KG1 (cell line): ENCODE data around the gene TTLL1.

Source experiments
- DNase-seq: peaks from one replicate; lab custom pipeline; 2025; lab: John Stamatoyannopoulos, UW

Gene TTLL1

GRCh38 chr22:42993651-42994275, 95.4 kb downstream of the TTLL1 start:
- DNase-seq = no peak

DNA sequence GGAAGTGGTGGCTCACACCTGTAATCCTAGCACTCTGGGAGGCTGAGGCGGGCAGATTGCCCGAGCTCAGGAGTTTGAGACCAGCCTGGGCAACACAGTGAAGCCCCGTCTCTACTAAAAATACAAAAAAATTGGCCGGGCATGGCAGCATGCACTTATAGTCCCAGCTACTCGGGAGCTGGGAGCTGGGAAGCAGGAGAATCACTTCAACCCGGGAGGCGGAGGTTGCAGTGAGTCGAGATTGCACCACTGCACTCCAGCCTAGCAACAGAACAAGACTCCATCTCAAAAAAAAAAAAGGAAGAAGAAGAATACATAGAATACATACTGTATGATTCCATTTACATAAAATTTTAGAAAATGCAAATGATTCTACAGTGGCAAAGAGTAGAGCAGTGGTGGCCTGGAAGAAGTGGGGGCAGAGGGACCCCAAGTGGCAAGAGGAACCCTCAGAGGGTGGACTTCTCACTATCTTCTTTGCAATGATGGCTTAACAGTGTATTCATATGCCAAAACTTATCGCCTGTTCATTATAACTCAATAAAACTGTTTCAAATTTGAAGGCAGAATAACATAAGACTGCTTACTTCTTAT, 96.2 kb downstream of the TTLL1 start:
- no peak for DNase-seq

DNA sequence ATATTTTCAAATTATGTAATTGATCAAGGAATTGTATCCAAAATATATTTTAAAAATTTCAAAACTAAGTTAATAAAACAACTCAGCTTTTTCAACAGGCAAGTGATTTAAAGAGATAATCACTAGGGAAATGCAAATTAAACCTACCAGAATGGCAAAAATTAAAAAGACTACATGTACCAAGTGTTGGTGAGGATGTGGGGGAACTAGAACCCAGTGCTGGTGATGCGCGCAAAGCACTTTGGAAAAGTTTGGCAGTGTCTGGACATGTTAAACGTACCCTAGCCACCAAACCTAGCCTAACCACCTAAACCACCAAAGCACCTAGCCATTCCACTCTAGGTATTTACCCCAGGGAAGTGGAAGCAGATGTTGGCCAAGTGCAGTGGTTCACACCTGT, 97.1 kb downstream of the TTLL1 start:
- no peak for DNase-seq

DNA sequence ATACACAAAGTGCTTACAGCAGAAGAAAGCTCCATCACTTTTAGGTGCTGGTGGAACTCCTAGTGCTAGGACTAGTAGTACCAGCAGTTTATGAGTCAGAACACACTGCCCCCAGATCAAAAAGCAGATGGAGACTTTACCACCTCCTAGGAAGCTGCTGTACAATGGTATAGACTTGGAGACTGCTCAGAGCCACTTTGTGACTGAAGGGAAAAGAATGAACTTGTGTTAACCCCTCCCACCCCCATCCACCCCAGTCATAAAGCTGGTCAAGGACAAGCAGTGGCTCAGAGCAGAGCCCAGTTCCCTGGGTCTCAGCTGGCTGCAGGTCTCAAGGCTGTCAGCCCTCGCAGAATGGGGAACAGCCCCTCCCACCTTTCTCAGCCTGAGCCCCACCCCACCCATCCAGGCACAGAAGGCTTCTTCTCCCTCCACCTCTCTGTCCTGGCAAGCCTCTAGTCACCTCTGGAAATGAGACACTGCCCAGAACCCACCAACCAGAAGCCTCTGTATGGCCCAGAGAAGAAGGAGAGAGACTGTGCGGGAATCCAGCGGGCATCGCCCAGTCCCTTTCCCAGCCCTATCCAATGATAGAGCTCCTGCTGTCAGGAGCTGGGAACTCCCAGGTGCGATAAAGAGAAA, 98.1 kb downstream of the TTLL1 start:
- no peak for DNase-seq

DNA sequence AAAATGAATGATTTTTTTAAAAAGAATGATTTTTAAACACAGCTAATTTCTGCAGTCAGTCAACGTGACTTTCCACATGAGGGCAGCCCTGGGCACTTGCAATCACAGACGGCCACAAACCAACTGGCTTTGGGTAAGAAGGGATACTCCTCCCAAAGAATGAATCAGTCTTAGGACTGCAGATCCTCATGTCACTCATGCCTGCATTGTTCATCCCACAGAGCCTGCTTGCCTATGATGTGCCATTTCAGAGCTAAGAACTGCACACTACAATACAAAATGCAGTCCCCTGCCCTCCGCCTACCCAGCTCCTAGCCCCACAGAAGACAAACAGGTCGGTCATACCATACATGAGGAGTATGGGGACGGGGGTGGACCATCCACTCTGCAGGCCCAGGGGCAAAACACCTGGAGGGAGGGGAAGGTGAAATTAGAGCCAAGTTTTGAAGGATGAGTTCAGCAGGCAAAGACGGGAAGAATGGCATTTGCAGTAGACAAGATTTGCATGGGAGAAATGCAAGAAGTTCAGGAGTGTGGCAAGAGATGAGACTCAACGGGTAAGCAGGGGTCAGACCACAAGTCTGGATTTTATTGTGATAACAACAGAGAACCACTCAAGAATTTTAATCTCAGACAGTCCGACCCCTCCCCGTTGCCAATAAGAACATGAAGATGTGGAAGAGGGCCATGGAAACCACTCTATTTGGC, 98.9 kb downstream of the TTLL1 start:
- DNase-seq = no peak
